Measurements from ENCODE around the gene JAK1.

GRCh38 chr1:64844609-64845008 is 121.7 kb downstream of the JAK1 start:
- TF ChIP-seq CTCF (IDR thresholded peaks at IDR 0.05; ENCODE audit: poor library complexity, severe bottlenecking) (no peak), EZH2 (IDR thresholded peaks at IDR 0.05; ENCODE audit: borderline replicate concordance, insufficient read depth, low read length, poor library complexity, severe bottlenecking) (no peak), RAD21 (conservative IDR thresholded peaks at IDR 0.05) (no peak), REST (IDR thresholded peaks at IDR 0.05; ENCODE audit: borderline replicate concordance) (no peak), EP300 (conservative IDR thresholded peaks at IDR 0.05; ENCODE audit: poor library complexity, severe bottlenecking) (no peak), SMC3 (conservative IDR thresholded peaks at IDR 0.05; ENCODE audit: poor library complexity) (no peak), POLR2AphosphoS5 (IDR thresholded peaks at IDR 0.05) (no peak)
